GM19035 (cell line): ENCODE measurements around the gene LTBP3.
A peak's percentile ranks its signal among the peaks of the same experiment; 100 is the strongest.
"Not testable (repeated sequence)": the region's sequence is repeated elsewhere in the genome, so short reads cannot be mapped to it uniquely, and the experiment has no call there.

Experiments used
- ATAC-seq: cut with Tn5 transposase; IDR thresholded peaks from one replicate; pipeline ENCODE4 v1.9.1; 2021; ENCODE audit not compliant: unreplicated experiment

Gene LTBP3

GRCh38 chr11:65518941-65519549, 39.1 kb downstream of the LTBP3 start:
- ATAC-seq: not testable (repeated sequence)

- ATAC-seq: no peak
Measured at GRCh38 chr11:65516135-65516968, 41.8 kb downstream of the LTBP3 start.

- ATAC-seq: not testable (repeated sequence)
Measured at GRCh38 chr11:65512311-65512710, 45.8 kb downstream of the LTBP3 start.

- ATAC-seq: peak; percentile 39
Measured at GRCh38 chr11:65506772-65507505, 51.2 kb downstream of the LTBP3 start.

DNA sequence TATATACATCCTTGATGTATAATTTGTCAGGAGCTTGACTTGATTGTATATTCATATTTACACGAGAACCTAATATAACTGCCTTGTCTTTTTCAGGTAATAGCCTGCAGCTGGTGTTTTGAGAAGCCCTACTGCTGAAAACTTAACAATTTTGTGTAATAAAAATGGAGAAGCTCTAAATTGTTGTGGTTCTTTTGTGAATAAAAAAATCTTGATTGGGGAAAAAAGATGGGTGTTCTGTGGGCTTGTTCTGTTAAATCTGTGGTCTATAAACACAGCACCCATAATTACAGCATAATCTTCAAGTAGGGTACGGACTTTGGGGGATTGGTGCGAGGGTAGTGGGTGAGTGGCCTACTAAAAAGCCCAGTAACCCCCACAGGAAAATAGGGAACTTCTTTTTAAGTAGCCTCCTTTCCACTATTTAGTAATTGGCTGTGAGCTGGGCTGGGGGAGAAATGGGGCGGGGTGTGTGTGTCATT, 51.8 kb downstream of the LTBP3 start:
- no peak for ATAC-seq

DNA sequence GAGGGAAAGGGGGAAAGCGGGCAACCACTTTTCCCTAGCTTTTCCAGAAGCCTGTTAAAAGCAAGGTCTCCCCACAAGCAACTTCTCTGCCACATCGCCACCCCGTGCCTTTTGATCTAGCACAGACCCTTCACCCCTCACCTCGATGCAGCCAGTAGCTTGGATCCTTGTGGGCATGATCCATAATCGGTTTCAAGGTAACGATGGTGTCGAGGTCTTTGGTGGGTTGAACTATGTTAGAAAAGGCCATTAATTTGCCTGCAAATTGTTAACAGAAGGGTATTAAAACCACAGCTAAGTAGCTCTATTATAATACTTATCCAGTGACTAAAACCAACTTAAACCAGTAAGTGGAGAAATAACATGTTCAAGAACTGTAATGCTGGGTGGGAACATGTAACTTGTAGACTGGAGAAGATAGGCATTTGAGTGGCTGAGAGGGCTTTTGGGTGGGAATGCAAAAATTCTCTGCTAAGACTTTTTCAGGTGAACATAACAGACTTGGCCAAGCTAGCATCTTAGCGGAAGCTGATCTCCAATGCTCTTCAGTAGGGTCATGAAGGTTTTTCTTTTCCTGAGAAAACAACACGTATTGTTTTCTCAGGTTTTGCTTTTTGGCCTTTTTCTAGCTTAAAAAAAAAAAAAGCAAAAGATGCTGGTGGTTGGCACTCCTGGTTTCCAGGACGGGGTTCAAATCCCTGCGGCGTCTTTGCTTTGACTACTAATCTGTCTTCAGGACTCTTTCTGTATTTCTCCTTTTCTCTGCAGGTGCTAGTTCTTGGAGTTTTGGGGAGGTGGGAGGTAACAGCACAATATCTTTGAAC, 52.5 kb downstream of the LTBP3 start:
- no peak for ATAC-seq

- ATAC-seq: no peak
Measured at GRCh38 chr11:65504674-65505465, 53.3 kb downstream of the LTBP3 start.

- no peak for ATAC-seq
Measured at GRCh38 chr11:65503949-65504673, 54.0 kb downstream of the LTBP3 start.

DNA sequence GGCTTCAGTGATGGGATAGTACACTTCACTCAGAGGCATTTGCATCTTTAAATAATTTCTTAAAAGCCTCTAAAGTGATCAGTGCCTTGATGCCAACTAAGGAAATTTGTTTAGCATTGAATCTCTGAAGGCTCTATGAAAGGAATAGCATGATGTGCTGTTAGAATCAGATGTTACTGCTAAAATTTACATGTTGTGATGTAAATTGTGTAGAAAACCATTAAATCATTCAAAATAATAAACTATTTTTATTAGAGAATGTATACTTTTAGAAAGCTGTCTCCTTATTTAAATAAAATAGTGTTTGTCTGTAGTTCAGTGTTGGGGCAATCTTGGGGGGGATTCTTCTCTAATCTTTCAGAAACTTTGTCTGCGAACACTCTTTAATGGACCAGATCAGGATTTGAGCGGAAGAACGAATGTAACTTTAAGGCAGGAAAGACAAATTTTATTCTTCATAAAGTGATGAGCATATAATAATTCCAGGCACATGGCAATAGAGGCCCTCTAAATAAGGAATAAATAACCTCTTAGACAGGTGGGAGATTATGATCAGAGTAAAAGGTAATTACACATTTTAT, 54.7 kb downstream of the LTBP3 start:
- ATAC-seq: no peak

DNA sequence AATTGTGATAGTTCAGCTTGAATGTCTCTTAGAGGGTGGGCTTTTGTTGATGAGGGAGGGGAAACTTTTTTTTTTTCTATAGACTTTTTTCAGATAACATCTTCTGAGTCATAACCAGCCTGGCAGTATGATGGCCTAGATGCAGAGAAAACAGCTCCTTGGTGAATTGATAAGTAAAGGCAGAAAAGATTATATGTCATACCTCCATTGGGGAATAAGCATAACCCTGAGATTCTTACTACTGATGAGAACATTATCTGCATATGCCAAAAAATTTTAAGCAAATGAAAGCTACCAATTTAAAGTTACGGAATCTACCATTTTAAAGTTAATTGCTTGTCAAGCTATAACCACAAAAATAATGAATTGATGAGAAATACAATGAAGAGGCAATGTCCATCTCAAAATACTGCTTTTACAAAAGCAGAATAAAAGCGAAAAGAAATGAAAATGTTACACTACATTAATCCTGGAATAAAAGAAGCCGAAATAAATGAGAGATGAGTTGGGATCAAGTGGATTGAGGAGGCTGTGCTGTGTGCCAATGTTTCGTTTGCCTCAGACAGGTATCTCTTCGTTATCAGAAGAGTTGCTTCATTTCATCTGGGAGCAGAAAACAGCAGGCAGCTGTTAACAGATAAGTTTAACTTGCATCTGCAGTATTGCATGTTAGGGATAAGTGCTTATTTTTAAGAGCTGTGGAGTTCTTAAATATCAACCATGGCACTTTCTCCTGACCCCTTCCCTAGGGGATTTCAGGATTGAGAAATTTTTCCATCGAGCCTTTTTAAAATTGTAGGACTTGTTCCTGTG, 55.4 kb downstream of the LTBP3 start:
- no peak for ATAC-seq

GRCh38 chr11:65502274-65502554, 55.9 kb downstream of the LTBP3 start:
- no peak for ATAC-seq

- no peak for ATAC-seq
Measured at GRCh38 chr11:65501472-65502273, 56.5 kb downstream of the LTBP3 start.

GRCh38 chr11:65501186-65501471, 57.0 kb downstream of the LTBP3 start:
- no peak for ATAC-seq

GRCh38 chr11:65500387-65501185, 57.6 kb downstream of the LTBP3 start:
- no peak for ATAC-seq

GRCh38 chr11:65499713-65500386, 58.3 kb downstream of the LTBP3 start:
- no peak for ATAC-seq

DNA sequence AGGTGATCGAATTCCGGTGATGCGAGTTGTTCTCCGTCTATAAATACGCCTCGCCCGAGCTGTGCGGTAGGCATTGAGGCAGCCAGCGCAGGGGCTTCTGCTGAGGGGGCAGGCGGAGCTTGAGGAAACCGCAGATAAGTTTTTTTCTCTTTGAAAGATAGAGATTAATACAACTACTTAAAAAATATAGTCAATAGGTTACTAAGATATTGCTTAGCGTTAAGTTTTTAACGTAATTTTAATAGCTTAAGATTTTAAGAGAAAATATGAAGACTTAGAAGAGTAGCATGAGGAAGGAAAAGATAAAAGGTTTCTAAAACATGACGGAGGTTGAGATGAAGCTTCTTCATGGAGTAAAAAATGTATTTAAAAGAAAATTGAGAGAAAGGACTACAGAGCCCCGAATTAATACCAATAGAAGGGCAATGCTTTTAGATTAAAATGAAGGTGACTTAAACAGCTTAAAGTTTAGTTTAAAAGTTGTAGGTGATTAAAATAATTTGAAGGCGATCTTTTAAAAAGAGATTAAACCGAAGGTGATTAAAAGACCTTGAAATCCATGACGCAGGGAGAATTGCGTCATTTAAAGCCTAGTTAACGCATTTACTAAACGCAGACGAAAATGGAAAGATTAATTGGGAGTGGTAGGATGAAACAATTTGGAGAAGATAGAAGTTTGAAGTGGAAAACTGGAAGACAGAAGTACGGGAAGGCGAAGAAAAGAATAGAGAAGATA, 59.0 kb downstream of the LTBP3 start, which contains the start of gene MALAT1:
MALAT1 (plus strand) TSS at position 69 of the 736 bp plus-strand sequence.
- ATAC-seq: peak; percentile 30
